B cell (primary cell): ENCODE measurements around the gene TGOLN2. TPM values are rescaled to one million over a fixed set of nuclear protein-coding genes. Genes with fewer than 3 reads are reported as not detected.

Experiments used
- ATAC-seq: fragments of 200-7000 bp; cut with Tn5 transposase; one replicate; pipeline ENCODE4 v1.10.0; 2021; ENCODE audit warnings: low read depth, mild to moderate bottlenecking, moderate number of reproducible peaks, moderate library complexity
- CTCF ChIA-PET: fragments of 350-600 bp; sonication (Branson Sonifier 250); formaldehyde crosslinking; loops from one replicate; lab custom pipeline; 2021; ENCODE audit warnings: antibody characterized with exemption, inconsistent platforms; lab: Charles Lee
- POLR2A ChIA-PET: fragments of 350-600 bp; sonication (Branson Sonifier 250); formaldehyde crosslinking; loops from one replicate; lab custom pipeline; 2021; ENCODE audit warnings: antibody characterized with exemption; lab: Charles Lee
- DNase-seq: peaks from one replicate; pipeline ENCODE4 v3.0.0; 2013
- H2AFZ ChIP-seq: 2 replicates; pipeline ENCODE4 v1.6.1; 2012; ENCODE audit warnings: mild to moderate bottlenecking, low read depth, low read length; ENCODE audit not compliant: insufficient read depth, poor library complexity, severe bottlenecking
- H3K27ac ChIP-seq, 2 donors: 1 replicate in 1 of 2; 2 replicates in 1 of 2; pipeline ENCODE4 v1.5.1; 2012 to 2013; ENCODE audit warnings: low read length in 2 of 2, mild to moderate bottlenecking in 2 of 2, moderate library complexity in 1 of 2
- H3K27me3 ChIP-seq, 4 experiments: fragments of 200-600 bp in 1 of 4; sonication (generic) in 1 of 4; replicated peaks in 1 of 4; 1 replicate in 2 of 4; 2 replicates in 2 of 4; pipeline versions ENCODE4 v1.6.1 to v1.7.0; 2013 to 2016; ENCODE audit warnings: low read length in 3 of 4, mild to moderate bottlenecking in 2 of 4, mixed read lengths in 1 of 4, moderate library complexity in 1 of 4; ENCODE audit not compliant: insufficient read depth in 4 of 4, control insufficient read depth in 3 of 4; ENCODE audit errors: control extremely low read depth in 1 of 4
- H3K36me3 ChIP-seq, 2 experiments: replicated peaks in 1 of 2; 1 replicate in 1 of 2; 2 replicates in 1 of 2; pipeline versions ENCODE4 v1.6.1 to v1.7.1; 2013; ENCODE audit warnings: low read length in 1 of 2; ENCODE audit not compliant: insufficient read depth in 2 of 2, control insufficient read depth in 1 of 2; ENCODE audit errors: control extremely low read depth in 1 of 2, extremely low read depth in 1 of 2
- H3K4me1 ChIP-seq, 2 donors: fragments of 200-600 bp in 1 of 2; sonication (generic) in 1 of 2; 1 replicate in 1 of 2; 2 replicates in 1 of 2; pipeline versions ENCODE4 v1.5.1 to v1.6.1; 2013 to 2017; ENCODE audit warnings: low read length in 2 of 2; ENCODE audit not compliant: control insufficient read depth in 2 of 2, insufficient read depth in 2 of 2
- H3K4me2 ChIP-seq: replicated peaks from 2 replicates; pipeline ENCODE3; 2012; ENCODE audit warnings: mild to moderate bottlenecking, low read depth, low read length; ENCODE audit not compliant: poor library complexity, severe bottlenecking
- H3K4me3 ChIP-seq, 5 experiments: fragments of 200-600 bp in 1 of 5; sonication (generic) in 1 of 5; 1 replicate in 3 of 5; 2 replicates in 2 of 5; pipeline versions ENCODE4 v1.5.1 to v1.7.0; 2011 to 2016; ENCODE audit warnings: low read length in 4 of 5, mild to moderate bottlenecking in 4 of 5, low read depth in 2 of 5, control low read depth in 1 of 5, moderate library complexity in 1 of 5; ENCODE audit not compliant: insufficient read depth in 1 of 5; ENCODE audit errors: control extremely low read depth in 1 of 5, extremely low read depth in 1 of 5
- H3K79me2 ChIP-seq: fragments of 200-600 bp; sonication (generic); one replicate; pipeline ENCODE4 v1.6.0; 2016; ENCODE audit warnings: low read length; ENCODE audit not compliant: control insufficient read depth, insufficient read depth
- H3K9ac ChIP-seq: fragments of 200-600 bp; sonication (generic); 2 replicates; pipeline ENCODE4 v1.6.1; 2017; ENCODE audit warnings: mild to moderate bottlenecking, low read length, moderate library complexity
- H3K9me3 ChIP-seq, 3 donors: one replicate each; pipeline versions ENCODE4 v1.6.1 to v1.7.1; 2013; ENCODE audit warnings: low read length in 2 of 3; ENCODE audit not compliant: control insufficient read depth in 2 of 3, insufficient read depth in 1 of 3; ENCODE audit errors: control extremely low read depth in 1 of 3
- H4K20me1 ChIP-seq: 2 replicates; pipeline ENCODE4 v1.6.0; 2012; ENCODE audit warnings: mild to moderate bottlenecking, low read length; ENCODE audit not compliant: insufficient read depth, control insufficient read depth, poor library complexity, severe bottlenecking
- H3K27ac Mint-ChIP-seq: one replicate; pipeline ENCODE4 v1.8.0; 2021; ENCODE audit warnings: mixed read lengths
- H3K27me3 Mint-ChIP-seq: one replicate; pipeline ENCODE4 v1.8.0; 2021; ENCODE audit warnings: mixed read lengths
- H3K4me1 Mint-ChIP-seq: one replicate; pipeline ENCODE4 v1.8.0; 2021; ENCODE audit warnings: mixed read lengths
- H3K4me3 Mint-ChIP-seq: one replicate; pipeline ENCODE4 v1.8.0; 2021; ENCODE audit warnings: mixed read lengths
- H3K9me3 Mint-ChIP-seq: one replicate; pipeline ENCODE4 v1.8.0; 2022; ENCODE audit warnings: mixed read lengths; ENCODE audit not compliant: insufficient read depth
- EZH2 ChIP-seq: IDR thresholded peaks from 2 replicates; pipeline ENCODE4 v1.6.1; 2012; ENCODE audit warnings: borderline replicate concordance, low read depth, mild to moderate bottlenecking, moderate library complexity, low read length; ENCODE audit not compliant: insufficient read depth, poor library complexity, severe bottlenecking
- WGBS: methylation state at CpG from one replicate; pipeline ENCODE4 v1.1.5; 2013; ENCODE audit warnings: missing lambda C conversion rate; ENCODE audit not compliant: insufficient coverage; 5-methylcytosine and 5-hydroxymethylcytosine counted together
- intact Hi-C: fragments of 100-400 bp; cut with micrococcal nuclease; formaldehyde crosslinking; loops from one replicate; pipeline ENCODE4 v1.10.0; 2022
- polyA plus RNA-seq: library from polyadenylated mRNA; depleted of rRNA; stranded (reverse); fragments of >200 nt; gene quantifications from 2 replicates; pipeline ENCODE4 v1.2.3, GENCODE V29; 2012
- total RNA-seq, 2 donors: library from RNA; stranded (reverse); fragments of 120-200 nt in 1 of 2; gene quantifications; 1 replicate in 1 of 2; 2 replicates in 1 of 2; pipeline versions ENCODE4 v1.2.3 to v1.2.4, GENCODE V29; 2013 to 2022
- TF ChIP-seq, protein P1 (sequence below): fragments of 200-600 bp; IDR thresholded peaks from one replicate; pipeline ENCODE4 v1.8.0; 2022; ENCODE audit warnings: antibody characterized with exemption, mild to moderate bottlenecking

The TGOLN2 gene
- total and polyA plus RNA-seq, 2 donors (not counting 1 experiment from before 2014, with no cell fraction given) = 106 to 172 TPM

DNA sequence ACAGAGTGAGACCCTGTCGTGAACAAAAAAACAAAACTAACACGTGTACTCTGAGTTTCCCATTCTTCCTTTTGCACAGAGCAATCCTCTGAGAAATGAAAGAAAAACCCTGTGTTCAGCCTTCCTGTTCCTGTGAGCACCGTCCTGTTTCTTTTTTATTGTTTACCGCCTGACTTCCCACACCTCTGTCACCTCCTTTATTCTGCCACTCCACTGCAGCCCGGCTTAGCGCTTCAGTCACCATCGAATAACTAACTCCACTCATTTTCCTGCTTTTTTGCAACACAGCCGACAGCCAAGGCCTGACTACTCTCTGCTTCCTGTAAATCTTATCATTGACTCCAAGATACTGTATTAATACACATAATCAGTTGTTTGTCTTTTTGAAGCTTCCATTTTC is 40.9 kb downstream of the TGOLN2 start:
- H2AFZ ChIP-seq = peak overlapping the region; percentile 4
- 33% methylated on average over 7 of the region's 8 CpGs for WGBS
- Mint-ChIP-seq H3K4me1 (peaks cover 9% of the 10 kb centered on the region), H3K27me3 (peaks cover 8% of the 10 kb centered on the region), H3K27ac (no peak overlapping the region), H3K9me3 (no peaks in the 10 kb centered on the region), H3K4me3 (no peak overlapping the region)
- no peak overlapping the region for H3K4me2 ChIP-seq
- H3K27ac ChIP-seq = no peak overlapping the region
- H4K20me1 ChIP-seq = no peaks in the 10 kb centered on the region
- ChIA-PET CTCF (interaction anchor here (0.7 to 5.3 kb wide), 9 partner anchors 9 to 793 kb away, joined by 3 to 27 read pairs (median 5); no protein-coding TSS in a partner anchor), POLR2A (no interaction called here)
- DNase-seq = no peak
- peaks cover 0 to 3% (median 3%) of the 10 kb centered on the region in 3 donors for H3K9me3 ChIP-seq
- no peak for ATAC-seq
- H3K4me1 ChIP-seq = no peaks in the 10 kb centered on the region
- H3K36me3 ChIP-seq = no peaks in the 10 kb centered on the region
- no peak for TF ChIP-seq EZH2
- TF ChIP-seq, protein P1, sequence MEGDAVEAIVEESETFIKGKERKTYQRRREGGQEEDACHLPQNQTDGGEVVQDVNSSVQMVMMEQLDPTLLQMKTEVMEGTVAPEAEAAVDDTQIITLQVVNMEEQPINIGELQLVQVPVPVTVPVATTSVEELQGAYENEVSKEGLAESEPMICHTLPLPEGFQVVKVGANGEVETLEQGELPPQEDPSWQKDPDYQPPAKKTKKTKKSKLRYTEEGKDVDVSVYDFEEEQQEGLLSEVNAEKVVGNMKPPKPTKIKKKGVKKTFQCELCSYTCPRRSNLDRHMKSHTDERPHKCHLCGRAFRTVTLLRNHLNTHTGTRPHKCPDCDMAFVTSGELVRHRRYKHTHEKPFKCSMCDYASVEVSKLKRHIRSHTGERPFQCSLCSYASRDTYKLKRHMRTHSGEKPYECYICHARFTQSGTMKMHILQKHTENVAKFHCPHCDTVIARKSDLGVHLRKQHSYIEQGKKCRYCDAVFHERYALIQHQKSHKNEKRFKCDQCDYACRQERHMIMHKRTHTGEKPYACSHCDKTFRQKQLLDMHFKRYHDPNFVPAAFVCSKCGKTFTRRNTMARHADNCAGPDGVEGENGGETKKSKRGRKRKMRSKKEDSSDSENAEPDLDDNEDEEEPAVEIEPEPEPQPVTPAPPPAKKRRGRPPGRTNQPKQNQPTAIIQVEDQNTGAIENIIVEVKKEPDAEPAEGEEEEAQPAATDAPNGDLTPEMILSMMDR = no peak
- H3K27me3 ChIP-seq = no peaks in the 10 kb centered on the region
- H3K9ac ChIP-seq = no peak overlapping the region
- H3K79me2 ChIP-seq = no peaks in the 10 kb centered on the region
- no peak overlapping the region for H3K4me3 ChIP-seq
- intact Hi-C loops = loop anchor here (5.0 to 10.0 kb wide), 2 partner anchors 152 to 415 kb away; partner anchors contain the start of gene TCF7L1

DNA sequence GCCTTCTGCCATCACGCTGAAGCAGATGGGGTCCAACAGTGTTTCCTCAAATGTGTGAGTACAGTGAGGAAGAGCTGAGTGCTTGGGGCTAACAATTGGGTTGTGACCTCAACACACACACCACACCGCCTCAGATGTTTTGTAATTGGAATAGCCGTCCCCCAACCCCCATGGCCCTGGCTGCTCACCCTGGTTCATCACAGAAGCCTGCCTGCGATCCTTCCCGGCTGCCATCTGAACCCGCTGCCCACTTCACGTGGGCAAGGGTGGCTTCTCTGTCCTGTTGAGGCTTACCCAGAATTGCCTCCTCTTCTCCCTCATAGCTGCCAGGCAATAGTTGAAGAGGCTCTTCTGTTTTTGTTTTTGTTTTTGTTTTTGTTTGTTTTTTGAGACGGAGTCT is 44.1 kb downstream of the TGOLN2 start:
- ChIA-PET POLR2A (no interaction called here), CTCF (interaction anchor here (5.3 kb wide), 1 partner anchor 17 kb away, joined by 27 read pairs; no protein-coding TSS in a partner anchor)
- intact Hi-C loops = loop anchor here (10.0 kb wide), 1 partner anchor 149 kb away; the partner anchor contains the start of gene TCF7L1
- DNase-seq (no peak), ATAC-seq (no peak)
- Histone ChIP-seq H3K79me2 (no peaks in the 10 kb centered on the region), H3K27ac (no peak overlapping the region), H3K4me1 (no peaks in the 10 kb centered on the region), H3K9me3 (no peaks in the 10 kb centered on the region), H3K36me3 (no peaks in the 10 kb centered on the region), H3K27me3 (no peaks in the 10 kb centered on the region), H2AFZ (no peak overlapping the region), H3K9ac (no peak overlapping the region), H3K4me3 (no peak overlapping the region), H3K4me2 (no peak overlapping the region), H4K20me1 (no peaks in the 10 kb centered on the region)
- 100% methylated on average over 3 of the region's 8 CpGs for WGBS
- Mint-ChIP-seq H3K4me3 (no peak overlapping the region), H3K4me1 (no peaks in the 10 kb centered on the region), H3K27ac (no peak overlapping the region), H3K9me3 (no peaks in the 10 kb centered on the region), H3K27me3 (peaks cover 8% of the 10 kb centered on the region)
- TF ChIP-seq EZH2 = no peak
- TF ChIP-seq, protein P1 = no peak
